Sigmoid colon (tissue), 4 donors: ENCODE data around the gene XAF1.

Experiments
- POLR2A ChIP-seq, 2 donors: fragments of 450-650 bp; IDR thresholded peaks; one replicate each; pipeline ENCODE4 v1.6.1; 2016; ENCODE audit warnings: antibody characterized with exemption in 2 of 2, mild to moderate bottlenecking in 2 of 2, moderate library complexity in 2 of 2
- POLR2AphosphoS5 ChIP-seq, 4 donors: sonication (generic); formaldehyde crosslinking; IDR thresholded peaks; one replicate each; pipeline ENCODE4 v1.6.1; 2017; ENCODE audit warnings: antibody characterized with exemption in 4 of 4
- TF ChIP-seq, protein P1 (sequence below), 4 experiments: fragments of 450-650 bp in 3 of 4; fragments of 200-600 bp in 1 of 4; IDR thresholded peaks; one replicate each; pipeline ENCODE4 v1.5.1; 2016 to 2019; ENCODE audit warnings: antibody characterized with exemption in 4 of 4, mild to moderate bottlenecking in 3 of 4, moderate library complexity in 2 of 4

DNA sequence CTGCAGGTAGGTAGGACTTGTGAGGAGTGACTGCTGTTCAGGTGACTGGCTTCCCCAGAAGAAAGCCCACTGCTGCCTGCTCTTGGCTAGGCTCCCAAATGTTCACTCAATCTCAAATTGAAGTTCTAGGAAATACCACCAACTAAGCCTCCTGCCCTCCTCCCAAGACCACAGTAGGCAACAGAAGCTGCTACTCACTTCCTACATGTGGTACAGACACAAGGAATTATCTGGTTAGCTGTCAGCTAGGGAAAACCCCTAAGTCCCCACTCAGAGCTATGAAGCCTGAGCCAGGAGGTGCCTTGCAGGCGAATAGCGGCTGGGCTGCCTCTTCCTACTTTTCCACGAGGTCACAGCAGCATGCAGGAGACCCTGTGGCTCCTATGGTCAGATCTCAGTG is 25.0 kb downstream of the XAF1 start:
- TF ChIP-seq POLR2A (IDR thresholded peaks at IDR 0.05) (no peak), POLR2AphosphoS5 (IDR thresholded peaks at IDR 0.05) (no peak)
- TF ChIP-seq, protein P1, sequence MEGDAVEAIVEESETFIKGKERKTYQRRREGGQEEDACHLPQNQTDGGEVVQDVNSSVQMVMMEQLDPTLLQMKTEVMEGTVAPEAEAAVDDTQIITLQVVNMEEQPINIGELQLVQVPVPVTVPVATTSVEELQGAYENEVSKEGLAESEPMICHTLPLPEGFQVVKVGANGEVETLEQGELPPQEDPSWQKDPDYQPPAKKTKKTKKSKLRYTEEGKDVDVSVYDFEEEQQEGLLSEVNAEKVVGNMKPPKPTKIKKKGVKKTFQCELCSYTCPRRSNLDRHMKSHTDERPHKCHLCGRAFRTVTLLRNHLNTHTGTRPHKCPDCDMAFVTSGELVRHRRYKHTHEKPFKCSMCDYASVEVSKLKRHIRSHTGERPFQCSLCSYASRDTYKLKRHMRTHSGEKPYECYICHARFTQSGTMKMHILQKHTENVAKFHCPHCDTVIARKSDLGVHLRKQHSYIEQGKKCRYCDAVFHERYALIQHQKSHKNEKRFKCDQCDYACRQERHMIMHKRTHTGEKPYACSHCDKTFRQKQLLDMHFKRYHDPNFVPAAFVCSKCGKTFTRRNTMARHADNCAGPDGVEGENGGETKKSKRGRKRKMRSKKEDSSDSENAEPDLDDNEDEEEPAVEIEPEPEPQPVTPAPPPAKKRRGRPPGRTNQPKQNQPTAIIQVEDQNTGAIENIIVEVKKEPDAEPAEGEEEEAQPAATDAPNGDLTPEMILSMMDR (IDR thresholded peaks at IDR 0.05): no peak
